ENCODE data around the gene PGC.

DNA sequence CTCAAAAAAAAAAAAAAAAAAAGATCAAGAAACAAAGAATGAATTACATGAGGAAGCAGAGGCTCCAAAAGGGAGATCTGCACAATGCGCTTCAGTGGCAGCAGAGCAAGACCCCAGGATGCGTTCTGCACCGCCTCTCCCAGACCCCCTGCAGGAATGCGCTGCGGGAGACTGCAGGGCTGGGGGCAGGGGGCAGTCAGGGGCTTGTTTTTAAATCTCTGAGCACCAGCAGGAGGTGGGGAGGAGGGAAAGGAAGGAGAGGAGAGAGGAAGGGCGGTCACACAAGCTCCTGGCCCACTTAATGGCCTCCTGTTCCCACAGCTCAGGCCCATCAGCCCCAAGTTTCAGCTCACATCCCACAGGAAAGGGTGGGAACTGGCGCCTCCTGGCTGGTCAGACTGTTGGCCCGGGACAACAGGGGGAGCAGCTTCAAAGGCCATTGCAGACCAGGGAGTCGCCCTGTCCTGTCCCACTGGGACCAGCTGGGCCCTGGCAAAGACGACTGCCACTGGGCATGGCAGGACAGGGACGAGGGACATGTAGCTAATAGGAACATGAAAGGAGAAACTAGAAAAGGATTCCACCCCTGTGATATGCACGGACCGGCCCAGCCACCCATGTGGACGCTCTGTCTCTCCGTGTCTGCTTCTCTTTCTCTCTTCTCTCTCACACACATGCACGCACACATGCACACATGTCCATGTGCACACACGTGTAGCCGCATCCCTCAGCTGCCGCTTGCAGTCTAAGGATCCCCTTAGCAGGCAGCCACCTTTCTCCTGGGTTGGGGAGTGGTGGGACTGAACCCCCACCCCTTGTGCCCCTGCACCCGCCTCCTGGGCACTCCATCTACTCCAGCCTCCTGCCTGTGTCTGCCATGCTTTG is 46.5 kb downstream of the PGC start:
- TF ChIP-seq CTCF (IDR thresholded peaks at IDR 0.05; ENCODE audit: extremely low read depth in 1 of 2, insufficient read depth in 1 of 2, low read depth in 1 of 2, low read length in 2 of 2) (peak in 1 of 2 donors; percentile 18), FOS (IDR thresholded peaks at IDR 0.05; ENCODE audit: borderline replicate concordance, insufficient read depth, low read length) (no peak)

Data from endothelial cell of umbilical vein (primary cell).